HL-60 (cell line): ENCODE data around the gene KCNK5.

Source experiments
- CTCF ChIP-seq: IDR thresholded peaks from one replicate; pipeline ENCODE4 v1.5.1; 2011; ENCODE audit warnings: low read length, control low read depth, inconsistent platforms; ENCODE audit not compliant: insufficient read depth
- GABPA ChIP-seq: IDR thresholded peaks from 2 replicates; pipeline ENCODE4 v1.6.1; 2012; ENCODE audit warnings: low read depth
- POLR2AphosphoS5 ChIP-seq: IDR thresholded peaks from 2 replicates; pipeline ENCODE4 v1.6.1; 2012; ENCODE audit warnings: low read depth
- SPI1 ChIP-seq: IDR thresholded peaks from 2 replicates; pipeline ENCODE4 v1.6.1; 2012; ENCODE audit warnings: low read depth, mild to moderate bottlenecking, borderline replicate concordance
- TF ChIP-seq, protein P1 (sequence below): IDR thresholded peaks from 2 replicates; pipeline ENCODE4 v1.6.1; 2012; ENCODE audit warnings: low read depth; ENCODE audit not compliant: insufficient replicate concordance

GRCh38 chr6:39247667-39248194, 18.5 kb upstream of the KCNK5 start:
- TF ChIP-seq CTCF (no peak), GABPA (no peak), POLR2AphosphoS5 (no peak), SPI1 (no peak)
- TF ChIP-seq, protein P1, sequence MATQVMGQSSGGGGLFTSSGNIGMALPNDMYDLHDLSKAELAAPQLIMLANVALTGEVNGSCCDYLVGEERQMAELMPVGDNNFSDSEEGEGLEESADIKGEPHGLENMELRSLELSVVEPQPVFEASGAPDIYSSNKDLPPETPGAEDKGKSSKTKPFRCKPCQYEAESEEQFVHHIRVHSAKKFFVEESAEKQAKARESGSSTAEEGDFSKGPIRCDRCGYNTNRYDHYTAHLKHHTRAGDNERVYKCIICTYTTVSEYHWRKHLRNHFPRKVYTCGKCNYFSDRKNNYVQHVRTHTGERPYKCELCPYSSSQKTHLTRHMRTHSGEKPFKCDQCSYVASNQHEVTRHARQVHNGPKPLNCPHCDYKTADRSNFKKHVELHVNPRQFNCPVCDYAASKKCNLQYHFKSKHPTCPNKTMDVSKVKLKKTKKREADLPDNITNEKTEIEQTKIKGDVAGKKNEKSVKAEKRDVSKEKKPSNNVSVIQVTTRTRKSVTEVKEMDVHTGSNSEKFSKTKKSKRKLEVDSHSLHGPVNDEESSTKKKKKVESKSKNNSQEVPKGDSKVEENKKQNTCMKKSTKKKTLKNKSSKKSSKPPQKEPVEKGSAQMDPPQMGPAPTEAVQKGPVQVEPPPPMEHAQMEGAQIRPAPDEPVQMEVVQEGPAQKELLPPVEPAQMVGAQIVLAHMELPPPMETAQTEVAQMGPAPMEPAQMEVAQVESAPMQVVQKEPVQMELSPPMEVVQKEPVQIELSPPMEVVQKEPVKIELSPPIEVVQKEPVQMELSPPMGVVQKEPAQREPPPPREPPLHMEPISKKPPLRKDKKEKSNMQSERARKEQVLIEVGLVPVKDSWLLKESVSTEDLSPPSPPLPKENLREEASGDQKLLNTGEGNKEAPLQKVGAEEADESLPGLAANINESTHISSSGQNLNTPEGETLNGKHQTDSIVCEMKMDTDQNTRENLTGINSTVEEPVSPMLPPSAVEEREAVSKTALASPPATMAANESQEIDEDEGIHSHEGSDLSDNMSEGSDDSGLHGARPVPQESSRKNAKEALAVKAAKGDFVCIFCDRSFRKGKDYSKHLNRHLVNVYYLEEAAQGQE: no peak
